CD4-positive, alpha-beta T cell treated with Interferon alpha-2 for 1 hour (primary cell): Measurements from ENCODE around the gene SMYD3.
A peak's percentile ranks its signal among the peaks of the same experiment; 100 is the strongest.

Experiments
- DNase-seq, 2 donors: peaks; one replicate each; pipeline ENCODE4 v3.0.0-alpha.2; 2020 to 2022

SMYD3 gene

DNA sequence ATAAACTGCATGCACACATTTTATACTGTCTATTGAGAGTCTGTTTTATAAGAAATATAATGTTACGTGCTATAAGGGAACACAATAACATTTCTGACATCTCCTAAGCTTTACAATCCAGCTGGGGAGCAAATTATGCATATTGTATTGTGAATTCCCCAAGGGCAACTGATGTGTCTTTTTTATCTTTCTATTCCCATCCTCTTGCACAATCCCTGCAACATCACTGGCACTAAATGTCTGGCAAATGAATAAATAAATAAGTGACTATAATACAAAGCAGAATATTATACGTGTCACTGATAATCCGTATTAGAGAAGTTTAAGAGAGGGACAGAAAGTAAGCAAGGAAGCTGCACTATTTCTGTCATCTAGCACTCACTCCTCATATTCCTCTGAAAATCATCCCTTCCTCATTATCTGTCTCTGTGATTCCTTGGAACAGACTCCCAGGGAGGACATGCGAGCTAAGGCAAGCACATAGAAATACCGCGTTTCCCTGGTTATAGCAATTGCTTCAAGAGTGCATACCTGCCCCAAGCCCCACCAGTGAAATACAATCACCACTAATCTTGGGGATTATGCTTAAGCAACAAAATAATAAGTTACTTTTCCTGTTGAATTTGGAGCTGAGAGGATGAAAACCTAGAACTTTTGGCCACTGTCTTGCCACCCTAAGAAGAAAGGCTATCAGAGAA lies 205.4 kb downstream of the SMYD3 start:
- DNase-seq, result no peak

DNA sequence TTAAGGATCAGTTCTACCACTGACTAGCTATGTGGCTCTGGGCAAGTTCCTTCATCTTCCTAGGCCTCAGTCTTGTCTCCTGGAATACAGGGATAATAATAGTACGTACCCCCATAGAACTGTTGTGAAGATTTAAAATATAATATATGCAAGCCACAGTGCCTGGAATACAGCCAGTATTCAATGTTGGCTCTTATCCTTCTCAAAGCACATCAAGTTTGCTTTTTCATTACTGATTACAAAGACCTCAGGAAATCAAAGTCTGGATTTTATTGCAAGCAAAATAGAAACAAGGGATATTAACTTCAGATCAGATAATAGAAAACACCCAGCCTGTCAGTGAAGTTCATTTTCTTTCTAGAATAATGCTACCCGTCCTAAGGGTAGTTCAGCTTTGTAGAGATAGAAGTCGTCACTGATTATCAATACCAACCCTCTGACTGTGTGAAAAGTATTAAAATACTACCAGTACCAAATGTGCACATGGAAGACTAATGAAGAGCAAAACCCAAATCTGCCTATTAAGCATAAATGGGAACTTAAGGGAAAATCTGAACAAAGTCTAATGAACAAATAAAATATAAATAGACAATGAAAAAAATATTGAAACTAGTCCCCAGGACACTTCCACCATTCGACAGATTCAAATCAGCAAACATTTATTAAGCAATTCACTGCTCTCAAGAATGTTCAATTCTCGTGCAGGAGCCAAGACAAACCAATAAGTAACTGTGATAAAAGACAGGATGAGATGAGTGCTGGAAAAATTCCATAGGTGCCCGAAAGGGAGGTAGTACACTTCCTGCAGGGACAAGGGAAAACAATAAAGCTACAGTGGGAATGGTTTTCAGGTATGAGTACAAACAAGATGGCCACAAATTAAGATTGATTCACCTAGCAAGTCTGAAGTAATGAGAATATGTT lies 206.2 kb downstream of the SMYD3 start:
- DNase-seq, result no peak

DNA sequence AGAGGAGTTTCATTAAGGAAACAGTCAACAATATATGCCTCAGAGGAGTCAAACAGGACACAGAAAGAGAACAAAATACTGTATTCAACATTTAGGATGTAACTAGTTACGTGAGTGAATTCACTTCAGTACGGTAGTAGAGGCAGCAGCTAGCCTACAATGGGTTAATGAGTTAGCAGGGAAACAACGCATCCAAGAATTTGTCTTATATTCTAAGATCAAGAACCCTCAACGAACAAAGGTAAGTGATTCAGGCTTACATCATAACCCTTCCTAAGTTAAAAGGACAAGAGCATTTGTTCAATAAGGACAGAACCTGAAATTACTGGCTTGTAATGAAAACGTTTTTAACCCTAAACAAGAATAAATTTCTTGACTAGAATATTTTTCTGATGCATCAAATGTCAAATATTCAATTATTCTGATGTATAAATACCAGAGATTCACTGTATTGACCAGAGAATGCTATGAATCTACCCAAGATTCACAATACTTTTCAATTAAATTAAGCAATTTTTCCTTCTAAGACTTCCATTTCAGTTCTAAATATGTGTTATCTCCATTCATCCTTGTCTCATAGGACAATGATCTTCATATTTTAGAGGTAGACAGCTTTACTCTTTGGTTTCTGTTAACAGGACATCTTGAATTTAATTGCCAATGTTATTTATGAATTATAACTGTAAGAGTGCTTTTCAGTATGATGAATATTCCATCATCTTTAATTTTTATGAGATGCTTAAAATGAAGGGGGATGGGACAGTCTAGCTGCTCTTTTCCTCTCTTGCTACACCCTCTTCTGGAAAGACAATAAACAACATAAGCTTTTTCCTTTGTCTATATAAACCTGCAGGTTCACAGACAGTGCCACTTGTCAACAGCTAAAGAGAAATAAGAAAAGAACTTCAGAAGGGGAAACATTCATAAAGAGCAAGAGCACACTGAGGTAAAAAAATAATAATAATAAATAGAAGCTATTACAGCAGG lies 209.5 kb downstream of the SMYD3 start:
- DNase-seq, result no peak

DNA sequence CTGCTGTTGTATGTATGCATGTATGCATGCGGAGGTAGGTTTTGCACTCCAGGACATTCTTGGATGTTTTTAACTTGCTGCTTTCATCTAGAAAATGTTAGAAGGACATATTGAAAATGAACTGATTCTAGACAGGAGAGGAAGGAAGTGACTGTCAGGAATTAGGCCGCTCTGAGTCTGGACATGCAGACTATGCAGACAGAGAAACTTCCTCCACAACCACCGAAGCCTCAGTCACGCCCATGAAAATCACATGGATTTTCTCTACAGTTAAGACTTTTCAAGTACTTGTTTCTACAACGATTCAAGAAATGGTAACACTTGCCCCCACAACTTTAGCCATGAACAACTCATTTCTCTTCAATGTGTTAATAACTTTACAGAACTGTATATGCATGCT lies 211.1 kb downstream of the SMYD3 start:
- no peak for DNase-seq

DNA sequence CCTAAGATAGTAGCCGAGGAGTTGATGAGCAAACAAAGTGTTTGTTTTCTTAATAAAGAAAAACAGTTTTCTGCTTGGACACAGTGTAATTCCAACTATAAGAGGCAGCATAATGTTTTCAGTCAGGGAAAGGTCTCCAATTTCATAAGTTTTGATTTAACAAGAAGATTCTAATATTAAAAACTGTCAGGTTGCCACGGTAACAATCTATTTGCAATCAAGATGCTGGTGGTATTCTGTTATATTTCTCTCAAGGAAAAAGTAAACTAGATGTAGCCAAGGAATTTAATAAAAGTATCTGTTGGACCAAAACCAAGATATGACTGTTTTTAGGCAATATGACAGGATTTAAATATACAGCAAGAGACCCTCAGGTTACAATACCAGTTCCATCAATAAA lies 211.7 kb downstream of the SMYD3 start:
- no peak for DNase-seq

DNA sequence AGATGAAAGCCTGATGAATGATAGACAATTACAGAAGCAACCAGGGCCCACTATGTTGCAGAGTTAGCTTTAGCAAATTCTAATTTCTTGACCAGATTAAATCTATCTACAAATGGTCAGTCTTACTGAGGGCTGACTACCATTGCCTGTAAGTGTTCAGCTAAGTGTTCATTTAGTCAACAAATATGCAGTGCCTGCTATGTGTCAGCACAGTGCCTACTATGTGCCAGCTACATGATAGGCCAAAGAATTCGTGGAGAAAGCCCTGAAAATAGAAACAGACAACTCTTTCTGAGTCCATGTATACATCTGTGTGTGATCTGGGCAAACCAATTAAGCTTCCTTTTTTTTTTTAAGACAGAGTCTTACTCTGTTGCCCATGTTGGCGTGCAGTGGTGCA lies 212.8 kb downstream of the SMYD3 start:
- DNase-seq, result no peak

DNA sequence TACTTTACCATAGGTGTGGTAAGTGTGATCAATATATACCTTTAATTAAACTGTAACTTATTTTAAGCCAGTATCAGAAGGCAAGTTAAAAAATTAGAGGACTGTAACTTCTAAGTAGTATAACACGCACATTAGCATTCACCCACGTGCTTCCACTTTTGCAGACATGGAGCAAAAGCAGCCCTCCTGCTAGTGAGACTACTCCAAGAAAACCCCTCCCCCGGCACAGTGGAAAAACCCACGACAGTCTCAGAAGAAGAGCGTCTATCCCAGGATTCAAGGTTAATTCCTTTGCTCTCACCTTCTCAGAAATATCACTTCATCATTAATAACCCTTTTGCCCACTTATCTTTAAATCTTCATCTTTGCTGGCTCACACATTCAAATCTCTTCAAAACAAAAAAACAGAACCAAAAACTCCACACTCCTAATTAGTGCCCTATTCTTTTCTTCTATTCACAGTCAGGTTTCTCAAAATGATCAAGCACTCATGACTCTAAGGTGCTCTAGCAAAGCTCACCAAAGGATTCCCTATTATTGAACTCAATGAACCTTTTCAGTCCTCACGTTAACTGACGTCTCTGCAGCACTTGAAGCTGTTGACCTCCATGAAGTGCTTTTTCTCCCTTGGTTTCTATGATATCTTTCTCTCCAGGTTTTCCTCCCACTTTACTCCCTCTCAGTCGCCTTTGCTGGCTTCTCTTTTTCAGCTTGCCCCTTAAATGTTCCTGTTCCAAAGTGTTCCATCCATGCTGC lies 213.5 kb downstream of the SMYD3 start:
- DNase-seq, result no peak

DNA sequence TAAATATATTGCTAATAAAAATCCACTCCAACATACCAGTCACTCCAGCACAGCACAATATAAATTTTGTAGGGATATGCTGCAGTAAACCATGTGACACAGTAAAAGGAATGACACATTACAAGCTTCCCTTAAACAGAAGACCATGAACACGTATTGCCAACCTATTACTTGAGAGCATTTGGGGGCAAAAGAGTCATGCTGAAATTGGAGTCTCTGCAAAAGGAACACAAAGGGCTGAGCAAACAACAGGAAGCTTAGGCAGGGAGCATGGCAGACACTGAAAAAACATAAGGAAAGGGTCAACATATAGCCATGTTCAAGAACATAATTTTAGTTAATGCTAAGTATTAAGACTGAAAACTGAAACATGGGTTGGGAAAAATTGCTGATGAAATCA lies 214.5 kb downstream of the SMYD3 start:
- no peak for DNase-seq

DNA sequence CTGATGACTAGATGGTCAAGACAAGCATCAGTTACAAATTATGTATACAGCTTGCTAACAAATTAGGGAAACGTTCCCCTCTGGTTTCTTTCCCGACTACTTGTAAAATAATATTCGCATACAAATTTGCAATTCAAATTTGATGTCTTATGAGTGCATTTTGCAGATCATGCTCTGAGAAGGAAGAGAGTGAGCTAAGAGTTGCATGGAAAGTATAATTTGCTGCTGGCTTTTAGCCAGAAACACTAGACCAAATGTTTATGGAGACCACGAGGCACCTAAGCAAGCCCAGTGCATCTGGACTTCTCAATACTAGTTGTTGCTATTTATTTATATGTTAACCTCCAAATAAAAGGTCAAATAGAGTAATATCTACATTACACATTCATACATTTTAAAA lies 216.0 kb downstream of the SMYD3 start:
- no peak for DNase-seq

DNA sequence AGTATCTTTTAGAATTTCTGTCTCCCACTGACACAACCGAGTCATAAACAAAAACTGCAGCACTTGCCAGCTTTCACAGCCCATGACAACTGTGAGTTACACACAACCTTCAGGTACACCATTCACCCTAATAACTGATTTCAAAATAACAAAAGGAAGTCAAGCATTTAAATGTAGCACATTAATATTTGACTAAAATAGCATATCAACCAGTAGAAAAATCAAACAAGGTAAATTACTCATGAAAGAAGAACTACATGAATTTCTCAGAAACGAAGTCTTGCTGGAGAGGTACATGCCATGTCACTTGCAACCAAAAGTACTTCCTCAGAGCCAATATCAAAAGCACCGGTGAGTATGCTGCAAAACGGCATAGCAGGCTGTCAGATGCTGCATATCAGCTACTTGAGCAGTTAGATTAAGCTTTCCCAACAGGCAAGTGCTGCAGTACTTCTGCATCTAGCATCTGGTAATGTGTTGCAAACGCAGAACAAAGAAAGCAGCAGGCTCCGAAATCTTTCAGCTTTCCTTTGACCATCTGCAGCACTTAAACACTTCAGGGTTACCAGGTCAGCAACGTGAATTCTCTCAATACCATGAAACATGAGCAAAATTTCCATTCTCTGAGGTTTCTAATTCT lies 223.2 kb downstream of the SMYD3 start:
- DNase-seq, result no peak

DNA sequence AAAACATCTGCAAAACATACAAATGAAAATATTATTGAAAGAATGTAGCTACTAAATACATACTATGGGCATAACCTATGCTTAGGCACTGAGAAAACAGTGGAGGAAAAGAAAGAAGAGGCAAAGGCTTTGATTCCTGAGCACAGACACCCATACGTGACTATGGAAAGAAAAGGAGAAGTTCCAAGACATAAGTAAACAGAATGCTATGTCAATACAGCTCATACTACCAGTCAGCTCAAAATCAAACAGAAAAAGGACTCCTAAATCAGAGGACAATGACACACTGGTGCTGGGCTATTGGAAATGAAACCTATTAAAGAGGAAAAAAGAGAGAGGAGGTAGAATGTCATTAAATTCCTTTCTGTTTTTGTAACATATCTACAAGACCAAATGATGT lies 225.4 kb downstream of the SMYD3 start:
- no peak for DNase-seq

DNA sequence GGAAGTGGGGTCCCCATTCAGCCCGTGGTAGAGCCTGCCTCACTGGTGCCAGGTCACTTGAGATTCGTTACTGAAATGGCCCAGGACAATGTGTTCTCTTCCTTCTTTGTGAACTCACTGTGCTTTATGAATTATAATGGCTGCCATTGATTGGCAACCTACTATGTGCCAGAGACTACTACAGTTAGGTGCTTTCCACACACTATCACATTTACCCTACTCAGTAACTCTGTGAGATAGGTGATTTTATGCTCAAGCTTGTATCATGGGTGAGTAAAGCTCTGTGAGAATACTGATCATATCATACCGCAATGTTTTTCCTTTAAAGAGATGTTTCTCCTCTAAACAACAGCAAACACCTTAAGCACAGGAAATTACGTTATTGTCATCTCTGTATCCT lies 225.9 kb downstream of the SMYD3 start:
- DNase-seq, result no peak

DNA sequence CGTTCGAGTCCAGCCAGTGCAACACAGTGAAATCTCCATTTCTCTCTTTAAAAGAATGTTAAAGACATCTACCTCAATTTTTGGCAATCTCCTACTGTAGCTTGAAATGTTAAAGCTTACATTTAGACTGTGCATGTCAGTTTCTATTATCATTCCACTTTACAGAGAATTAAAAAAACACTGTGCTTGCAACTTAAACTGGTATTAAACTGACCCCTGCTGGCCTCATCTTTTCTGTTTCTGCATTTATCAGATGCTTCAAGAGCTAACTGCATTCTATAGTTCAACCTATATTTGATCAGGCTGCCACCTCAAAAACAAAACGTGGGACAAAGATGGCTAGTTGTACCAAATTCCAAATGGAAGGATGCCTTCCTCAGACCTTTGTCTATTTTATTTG lies 226.5 kb downstream of the SMYD3 start:
- DNase-seq, result peak in 1 of 2 donors; percentile 3

DNA sequence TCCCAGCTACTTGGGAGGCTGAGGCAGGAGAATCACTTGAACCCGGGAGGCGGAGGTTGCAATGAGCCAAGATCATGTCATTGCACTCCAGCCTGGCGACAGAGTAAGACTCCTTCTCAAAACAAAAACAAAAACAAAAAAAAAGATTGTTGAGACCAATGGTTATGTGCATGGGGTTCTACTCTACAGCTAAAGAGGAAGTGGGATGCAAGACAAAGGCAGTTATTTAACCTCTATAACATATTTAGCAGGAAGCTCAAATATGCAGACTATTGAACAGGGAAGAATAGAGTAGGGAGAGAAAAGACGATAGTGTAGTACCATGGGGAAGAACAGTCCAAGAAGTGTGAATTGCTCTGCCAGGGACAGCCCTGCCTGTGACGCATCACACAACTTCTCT lies 227.7 kb downstream of the SMYD3 start:
- DNase-seq, result no peak

DNA sequence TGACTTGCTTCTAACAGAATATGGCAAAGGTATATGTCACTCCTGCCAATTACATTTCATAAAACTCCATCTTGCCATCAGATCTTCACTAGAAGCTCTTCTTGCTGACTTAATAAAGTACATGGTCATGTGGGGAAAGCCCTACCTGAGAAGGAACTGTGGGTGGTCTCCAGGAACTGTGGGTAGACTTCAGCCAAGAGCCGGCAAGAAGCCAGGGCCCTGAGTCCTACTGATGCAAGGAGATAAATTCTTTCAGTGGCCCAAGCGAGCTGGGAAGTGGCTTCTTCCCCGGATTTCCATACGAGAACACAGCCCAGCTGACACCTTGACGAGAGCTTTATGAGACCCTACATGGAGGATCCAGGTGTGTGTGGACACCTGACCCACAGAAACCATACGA lies 228.7 kb downstream of the SMYD3 start:
- DNase-seq, result no peak

DNA sequence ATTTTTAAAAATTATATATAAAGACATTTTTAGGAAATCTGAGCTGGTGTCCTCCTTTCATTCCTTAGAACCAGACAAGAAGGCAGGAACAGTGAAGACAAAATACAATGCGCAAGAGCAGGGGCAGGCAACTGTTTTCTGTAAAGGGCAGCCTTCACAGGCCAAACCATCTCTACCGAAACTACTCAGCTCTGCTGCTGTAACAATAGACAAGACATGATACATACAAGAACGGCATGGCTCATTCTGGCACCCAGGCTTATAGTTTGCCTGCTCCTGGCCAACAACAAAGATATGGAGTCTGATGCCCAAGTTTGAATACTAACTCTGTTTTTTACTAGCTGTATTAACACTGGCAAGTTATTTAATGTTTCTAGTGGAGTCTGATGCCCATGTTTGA lies 232.0 kb downstream of the SMYD3 start:
- no peak for DNase-seq

DNA sequence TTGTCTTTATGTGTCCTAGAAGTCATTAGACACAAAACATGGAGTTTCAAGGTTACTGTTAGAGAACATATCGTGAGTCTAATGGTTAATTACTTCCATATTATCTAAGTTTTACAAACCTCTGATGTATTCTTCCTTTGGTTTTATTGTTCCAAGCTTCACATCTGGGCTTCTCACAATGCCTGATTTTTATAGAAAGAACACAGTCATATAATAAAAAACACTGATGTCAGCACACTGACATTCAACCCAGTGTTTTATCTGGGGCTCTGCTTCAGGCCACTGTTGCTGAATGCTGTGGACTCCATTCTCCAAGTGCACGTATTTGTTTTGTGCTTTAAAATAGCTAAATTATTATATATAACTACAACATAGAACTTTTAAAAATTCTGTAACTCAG lies 232.9 kb downstream of the SMYD3 start:
- DNase-seq, result no peak

DNA sequence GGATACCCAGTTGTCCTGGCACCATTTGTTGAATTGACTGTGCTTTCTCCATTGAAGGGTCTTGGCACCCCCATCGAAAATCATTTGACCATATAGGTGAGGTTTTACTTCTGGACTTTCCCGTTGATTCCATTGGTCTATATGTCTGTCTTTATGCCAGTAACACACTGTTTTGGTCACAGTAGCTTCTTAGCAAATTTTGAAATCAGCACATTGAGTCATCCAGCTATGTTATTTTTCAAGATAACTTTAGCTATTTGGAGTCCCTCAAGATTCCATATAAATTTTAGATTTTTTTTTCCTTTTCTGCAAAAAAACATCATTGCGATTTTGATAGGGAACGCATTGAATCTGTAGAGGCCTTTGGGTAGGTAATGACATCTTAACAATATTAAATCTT lies 235.6 kb downstream of the SMYD3 start:
- no peak for DNase-seq

DNA sequence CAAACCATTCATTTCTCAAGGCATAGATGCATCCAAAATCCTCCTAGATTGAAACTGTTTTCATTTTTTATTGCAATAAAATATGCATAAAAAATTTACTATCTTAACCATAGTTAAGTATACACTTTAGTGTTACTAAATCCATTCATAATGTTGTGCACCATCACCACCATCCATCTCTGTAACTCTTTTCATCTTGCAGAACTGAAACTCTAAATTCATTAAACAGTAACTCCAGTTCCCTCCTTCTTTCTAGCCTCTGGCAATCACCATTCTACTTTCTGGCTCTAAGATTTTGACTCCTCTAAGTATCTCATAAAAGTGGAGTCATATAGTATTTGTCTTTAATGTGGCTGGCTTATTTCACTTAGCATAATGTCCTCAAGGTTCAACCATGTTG lies 236.8 kb downstream of the SMYD3 start:
- no peak for DNase-seq

DNA sequence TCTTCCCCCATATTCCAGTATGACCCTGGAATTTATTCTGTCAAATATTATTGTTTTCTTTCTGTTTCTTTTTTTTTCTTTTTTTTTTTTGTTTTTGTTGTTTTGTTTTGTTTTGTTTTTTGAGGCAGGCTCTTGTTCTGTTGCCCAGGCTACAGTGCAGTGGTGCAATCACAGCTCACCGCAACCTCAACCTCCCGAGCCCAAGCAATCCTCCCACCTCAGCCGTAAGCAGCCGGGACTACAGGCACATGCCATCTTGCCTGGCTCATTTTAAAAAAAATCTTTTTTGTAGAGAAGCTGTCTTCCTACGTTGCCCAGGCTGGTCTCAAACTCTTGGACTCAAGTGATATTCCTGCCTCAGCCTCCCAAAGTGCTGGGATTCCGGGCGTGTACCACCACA lies 237.6 kb downstream of the SMYD3 start:
- DNase-seq, result no peak

DNA sequence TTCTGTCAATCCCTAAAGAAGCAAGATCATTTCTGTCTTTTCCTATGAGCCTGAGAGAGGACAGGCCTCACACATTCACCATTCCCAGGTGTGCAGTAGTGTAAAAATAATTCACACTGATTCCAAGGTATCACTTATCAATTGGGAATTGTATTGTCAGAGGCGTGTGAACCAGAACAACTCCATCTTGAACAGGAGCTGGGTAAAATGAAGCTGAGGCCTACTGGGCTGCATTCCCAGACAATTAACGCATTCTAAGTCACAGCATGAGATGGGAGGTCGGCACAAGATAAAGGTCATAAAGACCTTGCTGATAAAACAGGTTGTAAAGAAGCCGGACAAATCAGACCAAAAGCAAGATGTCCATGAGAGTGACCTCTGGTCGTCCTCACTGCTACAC lies 239.2 kb downstream of the SMYD3 start:
- DNase-seq, result no peak

DNA sequence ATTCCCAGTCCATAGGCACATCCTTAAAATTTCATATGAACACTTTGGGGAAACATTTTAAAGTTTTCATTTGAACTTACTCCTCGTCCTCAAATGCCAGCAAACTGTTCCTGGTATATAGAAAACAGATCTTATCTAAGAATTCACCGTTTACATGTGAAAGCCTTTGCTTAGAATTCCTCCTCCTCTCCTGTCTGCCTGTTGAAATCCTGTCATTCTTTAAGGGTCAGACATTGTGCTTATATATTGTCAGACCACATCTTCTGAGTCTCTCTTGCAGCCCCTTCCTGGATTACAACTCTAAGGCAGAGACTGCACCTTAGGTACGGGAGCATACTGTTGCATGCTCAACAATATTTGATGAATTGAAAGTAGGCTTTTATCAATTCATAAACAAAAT lies 239.7 kb downstream of the SMYD3 start:
- DNase-seq, result no peak
